H1 (cell line): Measurements from ENCODE around the gene HLF. TPM values are rescaled to one million over a fixed set of nuclear protein-coding genes. Genes with fewer than 3 reads are reported as not detected.

ENCODE experiments used
- CTCF ChIA-PET: fragments of 300-600 bp; sonication (Branson Sonifier 250); formaldehyde crosslinking; loops from one replicate; lab custom pipeline; 2021; ENCODE audit not compliant: partially characterized antibody; lab: Charles Lee
- POLR2A ChIA-PET: fragments of 300-600 bp; sonication (Branson Sonifier 250); formaldehyde crosslinking; loops from one replicate; lab custom pipeline; 2021; ENCODE audit warnings: inconsistent platforms; ENCODE audit not compliant: partially characterized antibody; lab: Charles Lee
- DNase-seq, 2 experiments: peaks; one replicate each; pipeline versions ENCODE4 v3.0.0 to v3.0.0-alpha.2; 2010 to 2022; ENCODE audit warnings: low spot score in 2 of 2, low read depth in 1 of 2, mixed read lengths in 1 of 2
- FAIRE-seq: peaks from 2 replicates; lab custom pipeline; 2011; peaks lifted over from hg19 to GRCh38; lab: Jason Lieb, UNC
- H2AFZ ChIP-seq: 2 replicates; pipeline ENCODE4 v1.8.1; 2012; ENCODE audit warnings: low read length, inconsistent platforms
- H2AK5ac ChIP-seq: 2 replicates; pipeline ENCODE4 v1.6.1; 2013; ENCODE audit warnings: low read depth, low read length
- H2BK120ac ChIP-seq: replicated peaks from 2 replicates; pipeline ENCODE3; 2013; ENCODE audit warnings: low read depth, low read length, inconsistent platforms
- H2BK12ac ChIP-seq: 2 replicates; pipeline ENCODE4 v1.6.1; 2013; ENCODE audit warnings: low read depth, low read length
- H2BK15ac ChIP-seq: 2 replicates; pipeline ENCODE4 v1.6.1; 2013; ENCODE audit warnings: low read length
- H2BK20ac ChIP-seq: 2 replicates; pipeline ENCODE4 v1.6.1; 2013; ENCODE audit warnings: low read length
- H2BK5ac ChIP-seq: 2 replicates; pipeline ENCODE4 v1.6.1; 2013; ENCODE audit warnings: low read depth, low read length
- H3K14ac ChIP-seq: 2 replicates; pipeline ENCODE4 v1.6.1; 2013; ENCODE audit warnings: inconsistent platforms; ENCODE audit not compliant: insufficient read length
- H3K18ac ChIP-seq: 2 replicates; pipeline ENCODE4 v1.6.1; 2013; ENCODE audit warnings: low read length; ENCODE audit errors: extremely low read depth
- H3K23ac ChIP-seq: 2 replicates; pipeline ENCODE4 v1.6.1; 2013; ENCODE audit warnings: inconsistent platforms; ENCODE audit not compliant: insufficient read length
- H3K23me2 ChIP-seq: 2 replicates; pipeline ENCODE4 v1.6.1; 2013; ENCODE audit warnings: low read depth, low read length
- H3K27ac ChIP-seq: 2 replicates; pipeline ENCODE4 v1.6.1; 2011; ENCODE audit warnings: low read depth, low read length, inconsistent platforms
- H3K27me3 ChIP-seq, 4 experiments: replicated peaks in 1 of 4; 1 replicate in 1 of 4; 2 replicates in 3 of 4; pipeline versions ENCODE4 v1.6.1 to v1.8.1; 2011 to 2013; ENCODE audit warnings: low read length in 3 of 4, mild to moderate bottlenecking in 3 of 4, inconsistent platforms in 2 of 4, mixed read lengths in 2 of 4, moderate library complexity in 1 of 4; ENCODE audit not compliant: control insufficient read depth in 3 of 4, insufficient read depth in 3 of 4; ENCODE audit errors: extremely low read depth in 1 of 4
- H3K36me3 ChIP-seq, 4 experiments: 2 replicates each; pipeline versions ENCODE4 v1.6.1 to v1.8.1; 2011 to 2013; ENCODE audit warnings: mild to moderate bottlenecking in 4 of 4, low read length in 3 of 4, moderate library complexity in 2 of 4, control low read depth in 1 of 4, inconsistent platforms in 1 of 4; ENCODE audit not compliant: insufficient read depth in 4 of 4, control insufficient read depth in 2 of 4
- H3K4ac ChIP-seq: replicated peaks from 2 replicates; pipeline ENCODE3; 2013; ENCODE audit warnings: low read length, low read depth, mixed read lengths, inconsistent platforms; ENCODE audit not compliant: insufficient read length
- H3K4me1 ChIP-seq, 4 experiments: replicated peaks in 1 of 4; 1 replicate in 1 of 4; 2 replicates in 3 of 4; pipeline versions ENCODE4 v1.6.1 to v1.8.1; 2011 to 2013; ENCODE audit warnings: low read length in 3 of 4, inconsistent platforms in 2 of 4, mixed read lengths in 1 of 4; ENCODE audit not compliant: insufficient read depth in 4 of 4, control insufficient read depth in 3 of 4
- H3K4me2 ChIP-seq, 2 experiments: 2 replicates each; pipeline versions ENCODE4 v1.6.1 to v1.8.1; 2011 to 2013; ENCODE audit warnings: low read depth in 2 of 2, low read length in 2 of 2, control low read depth in 1 of 2, inconsistent platforms in 1 of 2, mild to moderate bottlenecking in 1 of 2; ENCODE audit not compliant: insufficient read depth in 1 of 2
- H3K4me3 ChIP-seq, 4 experiments: fragments of 200-600, 300-600 bp in 1 of 4; sonication (generic), shearing (Covaris generic), sonication (Bioruptor Twin) in 1 of 4; 2 replicates each; pipeline versions ENCODE4 v1.5.1 to v1.8.1; 2011 to 2016; ENCODE audit warnings: low read length in 4 of 4, low read depth in 3 of 4, control low read depth in 2 of 4, inconsistent platforms in 2 of 4, mild to moderate bottlenecking in 2 of 4, mixed read lengths in 1 of 4, moderate library complexity in 1 of 4; ENCODE audit not compliant: insufficient read depth in 2 of 4; ENCODE audit errors: extremely low read depth in 1 of 4
- H3K56ac ChIP-seq: replicated peaks from 2 replicates; pipeline ENCODE3; 2013; ENCODE audit warnings: low read depth, mild to moderate bottlenecking, mixed read lengths, low read length, inconsistent platforms; ENCODE audit not compliant: insufficient read length
- H3K79me1 ChIP-seq: 2 replicates; pipeline ENCODE4 v1.6.1; 2013; ENCODE audit warnings: low read depth, low read length, control low read depth
- H3K79me2 ChIP-seq, 2 experiments: 2 replicates each; pipeline versions ENCODE4 v1.6.1 to v1.8.1; 2012 to 2013; ENCODE audit warnings: low read length in 2 of 2, mild to moderate bottlenecking in 2 of 2, inconsistent platforms in 1 of 2; ENCODE audit not compliant: insufficient read depth in 2 of 2, control insufficient read depth in 1 of 2
- H3K9ac ChIP-seq, 4 experiments: replicated peaks in 1 of 4; 1 replicate in 1 of 4; 2 replicates in 3 of 4; pipeline versions ENCODE4 v1.6.1 to v1.8.1; 2011 to 2013; ENCODE audit warnings: low read depth in 3 of 4, low read length in 3 of 4, control low read depth in 2 of 4, mild to moderate bottlenecking in 2 of 4, moderate library complexity in 2 of 4, inconsistent platforms in 1 of 4; ENCODE audit errors: extremely low read depth in 1 of 4
- H3K9me3 ChIP-seq, 2 experiments: 2 replicates each; pipeline versions ENCODE4 v1.6.1 to v1.8.1; 2012 to 2013; ENCODE audit warnings: mild to moderate bottlenecking in 2 of 2, moderate library complexity in 2 of 2, control low read depth in 1 of 2, inconsistent platforms in 1 of 2, low read depth in 1 of 2, low read length in 1 of 2, mixed read lengths in 1 of 2; ENCODE audit not compliant: insufficient read depth in 2 of 2
- H4K20me1 ChIP-seq, 2 experiments: replicated peaks in 1 of 2; 2 replicates each; pipeline versions ENCODE3 to v1.8.1; 2011 to 2013; ENCODE audit warnings: inconsistent platforms in 2 of 2, low read length in 2 of 2, mild to moderate bottlenecking in 1 of 2; ENCODE audit not compliant: insufficient read depth in 2 of 2, control insufficient read depth in 1 of 2
- H4K5ac ChIP-seq: 2 replicates; pipeline ENCODE4 v1.6.1; 2013; ENCODE audit warnings: low read length, low read depth, mixed read lengths, inconsistent platforms; ENCODE audit not compliant: insufficient read length
- H4K8ac ChIP-seq: 2 replicates; pipeline ENCODE4 v1.8.0; 2013; ENCODE audit warnings: mild to moderate bottlenecking, moderate library complexity, low read length, inconsistent platforms; ENCODE audit not compliant: insufficient read depth; ENCODE audit errors: extremely low read depth
- H4K91ac ChIP-seq: replicated peaks from 2 replicates; pipeline ENCODE3; 2013; ENCODE audit warnings: low read length, mixed read lengths, inconsistent platforms; ENCODE audit not compliant: insufficient read length
- CTCF ChIP-seq, 3 experiments: IDR thresholded peaks; 1 replicate in 2 of 3; 2 replicates in 1 of 3; pipeline versions ENCODE4 v1.5.1 to v1.6.1; 2011; ENCODE audit warnings: low read length in 3 of 3, mild to moderate bottlenecking in 3 of 3, inconsistent platforms in 2 of 3, low read depth in 1 of 3, moderate library complexity in 1 of 3; ENCODE audit not compliant: insufficient read depth in 1 of 3; ENCODE audit errors: control extremely low read depth in 1 of 3
- EP300 ChIP-seq, 2 experiments: IDR thresholded peaks; 1 replicate in 1 of 2; 2 replicates in 1 of 2; pipeline ENCODE4 v1.6.1; 2011 to 2012; ENCODE audit warnings: low read depth in 2 of 2, low read length in 2 of 2, mild to moderate bottlenecking in 2 of 2, borderline replicate concordance in 1 of 2, inconsistent platforms in 1 of 2, moderate library complexity in 1 of 2
- GTF2F1 ChIP-seq: IDR thresholded peaks from 2 replicates; pipeline ENCODE4 v1.6.1; 2012; ENCODE audit warnings: low read depth, low read length, improper control_type of control experiment, borderline replicate concordance
- JUND ChIP-seq: IDR thresholded peaks from 2 replicates; pipeline ENCODE4 v1.6.1; 2011; ENCODE audit warnings: mild to moderate bottlenecking, improper control_type of control experiment, low read length
- RFX5 ChIP-seq: IDR thresholded peaks from 2 replicates; pipeline ENCODE4 v1.6.1; 2011; ENCODE audit warnings: low read depth, low read length, improper control_type of control experiment, borderline replicate concordance
- SP1 ChIP-seq: IDR thresholded peaks from 2 replicates; pipeline ENCODE4 v1.6.1; 2011; ENCODE audit warnings: low read depth, low read length
- WGBS, 2 experiments: shearing (Covaris generic) in 1 of 2; methylation state at CpG; one replicate each; pipeline versions ENCODE4 v1.1.6 to v1.1.7; 2013 to 2015; ENCODE audit warnings: low lambda C conversion rate in 2 of 2, mixed read lengths in 2 of 2, inconsistent platforms in 1 of 2, low coverage in 1 of 2, missing lambda C conversion rate in 1 of 2; ENCODE audit not compliant: insufficient replicate concordance in 2 of 2, insufficient coverage in 1 of 2, insufficient read length in 1 of 2; ENCODE audit errors: extremely low coverage in 1 of 2, missing lambda C conversion rate in 1 of 2; 5-methylcytosine and 5-hydroxymethylcytosine counted together
- polyA plus RNA-seq, 7 experiments: library from polyadenylated mRNA; depleted of rRNA in 3 of 7; stranded (reverse) in 5 of 7; unstranded in 2 of 7; fragments of >200 nt in 5 of 7; fragments of 200-250 nt in 2 of 7; gene quantifications; 1 replicate in 5 of 7; 2 replicates in 1 of 7; 4 replicates in 1 of 7; pipeline versions ENCODE4 v1.2.1 to v1.2.3, GENCODE V29; 2011 to 2013; ENCODE audit warnings: missing spikeins in 2 of 7, mixed read lengths in 2 of 7
- total RNA-seq: library from RNA; stranded (reverse); fragmentation: NEBNext Ultra II Directional; extraction: Animal tissue kit (Norgen Biotek cat#: 25700); gene quantifications from 2 replicates; pipeline ENCODE4 v1.2.1, GENCODE V29; 2021
- TF ChIP-seq, protein P1 (sequence below): IDR thresholded peaks from 2 replicates; pipeline ENCODE4 v1.6.1; 2011; ENCODE audit warnings: low read length, improper control_type of control experiment

The HLF gene
- total and polyA plus RNA-seq, 2 of the 8 experiments (the other 6 are each of a cell fraction or from before 2014, with no cell fraction given): 0.39 to 0.60 TPM

DNA sequence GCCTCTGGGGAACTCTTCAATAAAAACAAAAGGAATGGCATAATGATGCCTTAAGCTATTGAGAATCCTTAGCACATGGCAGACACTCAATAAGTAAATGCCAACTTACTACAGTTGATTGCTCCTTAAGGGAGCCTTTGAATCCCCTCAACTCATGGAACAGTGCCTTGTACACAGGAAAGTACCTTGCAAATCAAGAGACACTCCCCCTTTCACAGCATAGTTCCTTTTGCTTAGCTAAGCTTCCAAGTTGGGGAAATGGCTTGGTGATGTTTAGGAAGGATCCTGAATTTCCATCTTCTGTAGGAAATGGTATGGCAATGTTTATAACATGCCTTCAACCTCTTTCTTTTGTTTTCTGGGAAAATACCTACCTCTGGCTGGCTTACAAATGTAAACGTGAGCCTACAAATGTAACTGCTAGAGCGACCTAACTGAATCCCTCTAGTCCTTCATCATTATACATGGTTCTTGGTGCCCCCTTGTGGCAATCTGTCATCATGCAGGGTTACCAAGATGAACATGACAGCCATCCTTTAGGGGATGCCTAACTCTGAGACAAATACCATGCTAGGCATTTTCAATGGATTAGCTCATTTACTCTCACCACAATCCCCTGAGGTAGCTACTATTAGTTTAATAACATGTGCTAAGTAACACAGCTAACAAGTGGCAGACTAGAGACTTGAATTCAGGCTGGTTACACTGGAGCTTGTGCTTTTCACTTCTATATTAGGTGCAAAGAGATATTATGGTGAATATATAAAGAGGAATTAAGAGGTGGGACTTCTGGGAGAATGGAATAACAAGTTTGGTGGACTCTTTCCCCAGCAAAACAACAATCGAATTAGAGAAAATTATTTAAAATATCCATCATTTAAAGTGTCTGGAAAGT, 91.9 kb downstream of the HLF start:
- Histone ChIP-seq H2BK12ac (no peak overlapping the region), H4K8ac (no peak overlapping the region), H3K4me1 (peaks cover 0 to 4% (median under 1%) of the 10 kb centered on the region in 4 experiments; a peak in 3 of 7 replicates), H3K79me2 (no peaks in the 10 kb centered on the region), H2AFZ (peak overlapping the region; percentile 98), H4K91ac (no peak overlapping the region), H3K27ac (no peak overlapping the region), H3K18ac (no peak overlapping the region), H3K79me1 (no peaks in the 10 kb centered on the region), H3K4me3 (no peak overlapping the region), H2BK20ac (no peak overlapping the region), H3K4me2 (peak overlapping the region; percentile 12 to 43; a peak in 2 of 4 replicates), H2BK15ac (no peak overlapping the region), H3K14ac (no peak overlapping the region), H3K36me3 (no peaks in the 10 kb centered on the region), H2BK5ac (no peak overlapping the region), H3K9me3 (peaks cover 0 to 5% of the 10 kb centered on the region in 2 experiments; a peak in 1 of 4 replicates), H2BK120ac (no peak overlapping the region), H3K4ac (no peak overlapping the region), H3K27me3 (no peaks in the 10 kb centered on the region; a peak in 1 of 7 replicates), H3K9ac (no peak overlapping the region), H3K56ac (no peak overlapping the region), H3K23me2 (no peaks in the 10 kb centered on the region), H2AK5ac (no peak overlapping the region), H4K20me1 (no peaks in the 10 kb centered on the region), H4K5ac (no peak overlapping the region), H3K23ac (no peak overlapping the region)
- DNase-seq (peak; percentile 51 to 84), FAIRE-seq (peak; percentile 97)
- ChIA-PET POLR2A (no interaction called here), CTCF (interaction anchor here (0.6 to 6.0 kb wide), 44 partner anchors 10 to 473 kb away, joined by 3 to 40 read pairs (median 4); partner anchors contain the start of gene SMIM36)
- WGBS, 2 experiments: 31% methylated on average over 3 of the region's 3 CpGs; no CpG with 5 or more reads in 1 of the 2 experiments
- no peak for TF ChIP-seq EP300 (IDR thresholded peaks at IDR 0.05; ENCODE audit: borderline replicate concordance in 1 of 2, low read depth in 2 of 2, low read length in 2 of 2)
- no peak for TF ChIP-seq SP1
- TF ChIP-seq GTF2F1: no peak
- TF ChIP-seq CTCF (IDR thresholded peaks at IDR 0.05; ENCODE audit: control extremely low read depth in 1 of 3, insufficient read depth in 1 of 3, low read depth in 1 of 3, low read length in 3 of 3): peak in 2 of 3 experiments; percentile 76 to 92; a peak in 3 of 4 replicates
- no peak for TF ChIP-seq RFX5
- no peak for TF ChIP-seq JUND
- TF ChIP-seq, protein P1, sequence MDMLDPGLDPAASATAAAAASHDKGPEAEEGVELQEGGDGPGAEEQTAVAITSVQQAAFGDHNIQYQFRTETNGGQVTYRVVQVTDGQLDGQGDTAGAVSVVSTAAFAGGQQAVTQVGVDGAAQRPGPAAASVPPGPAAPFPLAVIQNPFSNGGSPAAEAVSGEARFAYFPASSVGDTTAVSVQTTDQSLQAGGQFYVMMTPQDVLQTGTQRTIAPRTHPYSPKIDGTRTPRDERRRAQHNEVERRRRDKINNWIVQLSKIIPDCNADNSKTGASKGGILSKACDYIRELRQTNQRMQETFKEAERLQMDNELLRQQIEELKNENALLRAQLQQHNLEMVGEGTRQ: no peak
